Ectodermal cell (in vitro differentiated cells): ENCODE results near the gene TDRD7.

Experiments
- H3K27ac ChIP-seq: 2 replicates; pipeline ENCODE4 v1.7.0; 2013; ENCODE audit warnings: mild to moderate bottlenecking, low read depth, low read length; ENCODE audit not compliant: insufficient read depth, poor library complexity, severe bottlenecking
- H3K27me3 ChIP-seq: 2 replicates; pipeline ENCODE4 v1.7.0; 2013; ENCODE audit warnings: mild to moderate bottlenecking, low read length; ENCODE audit not compliant: insufficient read depth, control insufficient read depth, poor library complexity, severe bottlenecking
- H3K36me3 ChIP-seq: one replicate; pipeline ENCODE4 v1.7.0; 2013; ENCODE audit warnings: low read length; ENCODE audit not compliant: control insufficient read depth, insufficient read depth
- H3K4me1 ChIP-seq: one replicate; pipeline ENCODE4 v1.7.0; 2013; ENCODE audit warnings: low read length; ENCODE audit not compliant: control insufficient read depth, insufficient read depth
- H3K4me3 ChIP-seq: 2 replicates; pipeline ENCODE4 v1.7.0; 2013; ENCODE audit warnings: low read depth, low read length, control low read depth; ENCODE audit not compliant: insufficient read depth
- H3K9me3 ChIP-seq: 2 replicates; pipeline ENCODE4 v1.7.0; 2013; ENCODE audit warnings: mild to moderate bottlenecking, low read length, moderate library complexity; ENCODE audit not compliant: control insufficient read depth
- WGBS, 2 experiments: methylation state at CpG; one replicate each; pipeline ENCODE4 v1.1.7; 2013; ENCODE audit warnings: missing lambda C conversion rate in 2 of 2; 5-methylcytosine and 5-hydroxymethylcytosine counted together

Gene TDRD7

DNA sequence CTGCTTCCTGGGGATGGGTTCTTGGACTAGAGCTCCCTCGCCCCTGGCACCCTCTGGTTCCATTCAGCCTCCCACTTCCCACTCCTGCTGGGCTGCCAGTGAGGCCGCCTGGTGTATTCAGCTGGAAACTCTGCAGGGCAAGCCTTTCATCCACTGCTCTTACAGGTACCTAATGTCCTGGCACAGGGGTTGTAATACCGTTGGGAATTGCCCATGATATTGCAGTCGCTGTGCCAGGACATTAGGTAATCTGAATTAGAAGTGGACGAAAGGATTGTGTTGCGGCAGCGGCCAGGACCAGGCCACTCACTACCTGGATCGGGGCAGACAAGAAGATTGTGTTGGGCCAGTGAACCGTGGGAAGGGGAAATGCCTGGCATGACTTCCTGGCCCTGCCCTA is 102.6 kb downstream of the TDRD7 start:
- Histone ChIP-seq H3K27me3 (no peaks in the 10 kb centered on the region), H3K4me3 (no peak overlapping the region), H3K27ac (no peak overlapping the region), H3K4me1 (no peaks in the 10 kb centered on the region), H3K9me3 (no peaks in the 10 kb centered on the region), H3K36me3 (no peaks in the 10 kb centered on the region)
- 91 to 92% methylated on average over 9 of the region's 9 CpGs for WGBS, 2 experiments

DNA sequence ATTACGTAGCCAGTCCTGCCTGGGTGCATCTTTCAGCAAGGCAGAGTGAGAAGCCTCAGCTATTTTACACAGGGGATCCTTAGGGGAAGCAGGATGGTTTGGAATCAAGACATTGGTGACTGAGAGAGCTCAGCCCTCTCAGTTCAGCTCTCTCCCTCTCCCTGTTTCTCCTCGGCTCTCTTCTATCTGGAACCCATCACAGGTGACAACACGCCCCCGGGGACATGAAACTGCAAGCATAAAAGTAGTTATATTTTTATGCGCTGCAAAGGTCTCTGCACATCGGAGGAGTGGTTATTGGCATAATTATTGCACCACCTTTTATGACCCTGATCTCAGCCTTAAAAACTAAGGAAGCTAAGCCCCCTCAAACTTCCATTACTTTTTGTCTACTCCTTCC is 103.8 kb downstream of the TDRD7 start:
- no peak overlapping the region for H3K4me3 ChIP-seq
- H3K27me3 ChIP-seq, result no peaks in the 10 kb centered on the region
- H3K4me1 ChIP-seq, result no peaks in the 10 kb centered on the region
- H3K27ac ChIP-seq, result no peak overlapping the region
- WGBS, 2 experiments, result 79 to 88% methylated on average over 6 of the region's 6 CpGs
- H3K36me3 ChIP-seq, result no peaks in the 10 kb centered on the region
- H3K9me3 ChIP-seq, result no peaks in the 10 kb centered on the region

DNA sequence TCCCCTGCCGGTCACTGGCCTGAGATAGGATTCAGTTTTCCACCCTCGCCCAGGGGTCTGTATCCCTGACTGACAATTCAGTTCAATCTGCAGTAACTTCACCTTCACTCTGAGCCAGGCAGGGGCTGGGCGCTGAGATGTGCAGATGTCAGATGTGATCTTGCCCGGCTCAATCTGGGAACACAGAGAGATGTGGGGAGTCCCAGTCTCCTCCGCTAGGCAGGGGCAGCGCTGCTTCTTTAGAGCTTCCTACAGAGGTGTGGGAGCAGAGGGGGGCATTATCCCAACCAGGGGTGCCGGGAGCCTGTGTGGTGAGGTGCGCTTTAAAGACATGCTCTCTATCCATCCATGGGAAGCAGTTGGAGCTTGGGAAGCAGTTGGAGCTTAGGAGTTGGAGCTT is 104.2 kb downstream of the TDRD7 start:
- Histone ChIP-seq H3K36me3 (no peaks in the 10 kb centered on the region), H3K27me3 (no peaks in the 10 kb centered on the region), H3K4me1 (no peaks in the 10 kb centered on the region), H3K4me3 (no peak overlapping the region), H3K27ac (no peak overlapping the region), H3K9me3 (no peaks in the 10 kb centered on the region)
- WGBS, 2 experiments, result 90 to 94% methylated on average over 8 of the region's 8 CpGs

DNA sequence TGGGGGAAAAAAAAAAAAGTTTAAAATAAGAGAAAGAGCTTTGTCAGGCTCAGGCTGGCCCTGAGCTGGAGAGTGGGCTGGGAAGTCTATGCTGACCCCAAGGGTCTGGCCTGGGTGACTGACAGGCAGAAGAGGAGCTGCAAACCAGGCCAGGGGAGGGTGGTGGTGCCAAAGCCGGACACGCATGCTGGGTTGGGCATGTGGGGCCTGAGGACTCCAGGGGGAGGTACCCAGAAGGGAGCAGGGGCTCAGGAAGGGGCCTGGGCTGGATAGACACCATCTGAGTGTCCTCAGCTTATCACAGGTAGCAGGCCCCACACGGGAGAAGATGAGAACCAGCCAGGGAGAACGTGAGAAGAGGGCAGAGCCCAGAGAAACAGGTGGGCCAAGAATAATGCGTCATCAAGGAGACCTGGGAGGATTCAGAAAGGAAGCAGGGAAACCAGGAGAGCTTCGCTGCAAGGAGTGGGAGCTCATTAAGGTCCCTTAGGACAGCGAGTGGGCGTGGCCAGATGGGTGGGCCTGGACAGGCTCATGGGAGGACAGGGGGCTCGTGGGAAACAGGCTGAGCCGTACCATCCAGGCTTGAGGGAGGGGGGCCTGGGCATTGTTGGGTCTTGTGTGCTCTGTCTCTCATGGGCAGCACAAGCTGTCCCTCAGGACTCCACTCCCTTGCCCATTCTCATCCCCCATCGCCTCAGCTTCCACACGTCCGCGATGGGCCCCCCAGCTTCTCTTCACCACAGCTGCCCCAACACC is 105.6 kb downstream of the TDRD7 start:
- H3K4me3 ChIP-seq, result no peak overlapping the region
- no peak overlapping the region for H3K27ac ChIP-seq
- H3K36me3 ChIP-seq, result no peaks in the 10 kb centered on the region
- H3K27me3 ChIP-seq, result no peaks in the 10 kb centered on the region
- H3K9me3 ChIP-seq, result no peaks in the 10 kb centered on the region
- no peaks in the 10 kb centered on the region for H3K4me1 ChIP-seq
- 93 to 95% methylated on average over 14 of the region's 14 CpGs for whole genome bisulfite sequencing, 2 experiments

DNA sequence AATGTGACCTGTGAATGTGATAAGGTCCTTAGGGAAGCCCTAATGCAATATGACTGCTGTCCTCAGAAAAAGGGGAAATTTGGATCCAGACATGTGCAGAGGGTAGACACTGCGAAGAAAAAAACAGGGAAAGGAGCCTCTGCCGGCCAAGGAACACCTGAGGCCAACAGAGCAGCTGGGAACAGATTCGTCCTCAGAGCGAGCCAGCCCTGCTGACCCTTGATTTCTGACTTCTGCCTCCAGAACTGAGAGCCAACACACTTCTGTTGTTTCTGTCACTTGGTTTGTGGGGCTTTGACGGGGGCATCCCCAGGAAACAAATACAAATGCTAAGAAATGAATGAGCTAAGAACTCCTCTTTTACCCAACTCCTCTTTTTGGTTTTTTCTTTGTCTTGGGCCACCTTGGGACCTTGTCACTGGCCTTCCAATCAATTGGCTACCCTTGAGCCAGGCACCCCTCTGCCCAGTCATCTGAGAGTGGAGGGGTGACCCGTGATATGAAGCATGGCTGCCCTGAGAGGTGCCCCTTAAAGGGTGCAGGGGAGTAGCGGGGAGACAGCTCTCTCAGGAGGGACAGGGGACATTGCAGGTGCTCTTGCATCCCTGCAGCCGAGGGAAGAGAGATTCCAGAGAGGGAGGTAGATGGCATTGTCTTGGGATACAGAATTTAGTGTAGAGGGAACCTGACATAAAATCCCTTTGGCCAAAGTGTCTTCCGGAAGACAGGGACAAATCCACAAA is 106.4 kb downstream of the TDRD7 start:
- Histone ChIP-seq H3K9me3 (no peaks in the 10 kb centered on the region), H3K27ac (no peak overlapping the region), H3K4me3 (no peak overlapping the region), H3K4me1 (no peaks in the 10 kb centered on the region), H3K36me3 (no peaks in the 10 kb centered on the region), H3K27me3 (no peaks in the 10 kb centered on the region)
- WGBS, 2 experiments, result 92 to 95% methylated on average over 9 of the region's 9 CpGs

DNA sequence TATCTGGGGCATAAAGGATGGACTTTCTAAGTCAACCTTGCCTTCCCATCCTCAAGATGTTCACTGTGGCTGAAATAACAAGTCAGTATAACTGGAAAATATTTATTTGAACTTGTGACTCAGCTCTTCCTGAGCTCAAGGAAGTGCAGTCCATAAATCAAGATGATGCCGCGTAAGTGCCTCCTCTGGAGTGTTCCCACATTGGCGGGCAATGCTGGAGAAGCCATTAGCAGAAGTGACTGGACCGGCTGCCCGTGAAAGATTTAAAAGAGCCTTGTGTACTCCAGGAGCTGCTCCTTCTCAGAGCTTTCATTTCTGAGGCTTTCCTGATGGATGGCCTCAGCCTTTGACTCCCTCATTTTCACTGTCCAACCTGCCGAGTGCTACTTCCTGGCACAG is 107.0 kb downstream of the TDRD7 start:
- Histone ChIP-seq H3K9me3 (no peaks in the 10 kb centered on the region), H3K27ac (no peak overlapping the region), H3K4me1 (no peaks in the 10 kb centered on the region), H3K36me3 (no peaks in the 10 kb centered on the region), H3K27me3 (no peaks in the 10 kb centered on the region), H3K4me3 (no peak overlapping the region)
- 94 to 97% methylated on average over 6 of the region's 6 CpGs for WGBS, 2 experiments

DNA sequence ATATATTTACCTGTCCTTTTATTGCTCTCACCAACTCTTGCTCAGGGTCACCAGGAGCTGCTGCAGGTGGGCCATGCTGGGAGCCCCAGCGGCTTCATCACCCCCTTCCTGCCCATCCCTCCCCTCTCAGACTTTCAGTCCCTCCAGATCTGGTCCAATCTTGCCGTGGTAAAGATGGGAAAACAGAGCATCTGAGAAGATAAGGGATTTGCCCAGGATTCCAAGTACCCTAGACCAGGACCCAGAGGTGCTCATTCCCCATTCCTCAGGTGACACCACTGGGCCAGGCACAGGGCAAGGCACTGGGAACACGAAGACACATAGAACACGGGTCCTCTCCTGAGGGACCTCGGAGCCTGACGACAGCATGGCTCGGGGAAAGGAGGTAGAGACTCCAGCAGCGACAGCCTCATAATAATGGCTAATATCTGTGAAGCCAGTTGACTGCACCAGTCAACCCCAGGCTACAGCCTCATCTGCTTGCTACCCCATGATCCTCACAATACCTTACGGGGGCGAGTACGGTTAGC is 107.6 kb downstream of the TDRD7 start:
- no peak overlapping the region for H3K4me3 ChIP-seq
- no peak overlapping the region for H3K27ac ChIP-seq
- H3K4me1 ChIP-seq, result no peaks in the 10 kb centered on the region
- no peaks in the 10 kb centered on the region for H3K27me3 ChIP-seq
- 93% methylated on average over 11 of the region's 11 CpGs for WGBS, 2 experiments
- no peaks in the 10 kb centered on the region for H3K36me3 ChIP-seq
- H3K9me3 ChIP-seq, result no peaks in the 10 kb centered on the region

DNA sequence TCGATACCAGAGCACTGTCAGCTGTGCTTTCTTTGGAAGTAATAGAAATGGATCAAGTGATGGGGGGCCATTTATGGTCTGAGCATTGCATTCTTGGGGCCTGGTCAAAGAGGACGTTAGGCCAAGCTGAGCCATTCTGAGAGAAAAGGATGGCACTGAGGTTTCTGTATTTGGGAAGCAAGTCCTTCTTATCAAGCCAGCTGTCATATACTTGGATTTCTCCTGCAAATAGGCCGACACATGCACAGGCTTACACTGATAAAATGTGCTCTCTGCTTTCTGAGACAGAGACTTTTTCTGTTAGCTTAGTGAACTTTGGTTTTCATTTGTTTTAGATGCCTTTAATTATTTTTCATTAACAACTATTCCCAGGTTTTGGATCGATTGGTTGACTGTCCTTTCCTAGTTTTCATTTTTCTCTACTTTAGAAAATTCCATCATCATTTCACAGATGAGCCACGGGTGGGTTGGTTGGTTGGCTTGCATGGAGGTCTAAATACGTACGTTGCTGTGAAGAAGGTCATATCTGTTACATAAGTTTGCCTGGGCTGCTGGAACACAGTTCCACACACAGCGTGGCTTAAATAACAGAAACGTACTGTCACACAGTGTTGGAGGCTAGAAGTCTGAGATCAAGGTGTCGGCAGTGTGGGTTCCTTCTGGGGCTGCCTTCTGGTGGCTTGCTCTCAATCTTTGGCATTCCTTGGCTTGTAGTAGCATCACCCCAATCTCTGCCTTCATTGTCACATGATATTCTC is 109.9 kb downstream of the TDRD7 start:
- no peak overlapping the region for H3K4me3 ChIP-seq
- H3K9me3 ChIP-seq, result no peaks in the 10 kb centered on the region
- no peaks in the 10 kb centered on the region for H3K4me1 ChIP-seq
- no peaks in the 10 kb centered on the region for H3K36me3 ChIP-seq
- H3K27ac ChIP-seq, result no peak overlapping the region
- H3K27me3 ChIP-seq, result no peaks in the 10 kb centered on the region
- 93 to 95% methylated on average over 10 of the region's 10 CpGs for WGBS, 2 experiments

DNA sequence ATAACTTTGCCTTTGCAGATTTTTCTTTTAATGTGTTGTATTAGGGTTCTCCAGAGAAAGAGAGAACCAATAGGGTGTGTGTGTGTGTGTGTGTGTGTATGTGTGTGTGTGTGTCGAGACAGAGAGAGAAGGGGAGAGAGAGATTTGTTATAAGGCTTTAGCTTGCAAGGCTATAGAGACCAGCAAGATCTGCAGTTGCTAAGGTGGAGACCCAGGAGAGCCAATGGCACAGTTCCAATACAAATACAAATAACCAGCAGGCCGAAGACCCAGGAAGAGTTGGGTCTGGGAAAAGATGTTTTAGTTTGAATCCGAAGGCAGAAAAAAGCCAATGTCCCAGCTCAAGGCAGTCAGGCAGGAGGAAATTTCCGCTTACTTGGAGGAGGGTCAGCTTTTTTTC is 112.5 kb downstream of the TDRD7 start:
- Histone ChIP-seq H3K27me3 (no peaks in the 10 kb centered on the region), H3K27ac (no peak overlapping the region), H3K36me3 (no peaks in the 10 kb centered on the region), H3K4me1 (peaks cover 22% of the 10 kb centered on the region), H3K9me3 (no peaks in the 10 kb centered on the region), H3K4me3 (no peak overlapping the region)
- 70 to 80% methylated on average over 4 of the region's 4 CpGs for WGBS, 2 experiments

DNA sequence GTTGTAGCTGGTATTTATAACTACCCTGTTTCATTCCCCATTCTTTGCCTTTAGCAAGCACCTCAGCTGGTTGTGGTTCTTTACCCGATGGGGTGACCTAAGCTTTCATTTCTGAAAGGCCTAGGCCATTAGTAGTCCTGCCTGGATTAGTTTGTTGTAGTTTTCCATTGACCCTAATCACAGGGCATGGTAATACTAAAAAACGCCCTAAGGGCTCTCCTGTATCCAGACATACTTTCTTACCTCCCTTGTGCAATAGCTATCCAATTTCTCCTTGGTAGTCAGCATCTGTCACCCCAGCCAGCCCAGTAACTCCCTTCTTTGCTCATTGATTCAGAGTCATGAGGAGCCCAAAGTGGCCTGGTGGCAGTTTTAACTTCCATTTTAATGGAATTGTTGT is 113.6 kb downstream of the TDRD7 start:
- H3K4me3 ChIP-seq, result no peak overlapping the region
- no peaks in the 10 kb centered on the region for H3K36me3 ChIP-seq
- no peaks in the 10 kb centered on the region for H3K9me3 ChIP-seq
- no peaks in the 10 kb centered on the region for H3K27me3 ChIP-seq
- H3K27ac ChIP-seq, result no peak overlapping the region
- WGBS, 2 experiments, result 84 to 90% methylated on average over 2 of the region's 2 CpGs
- peaks cover 22% of the 10 kb centered on the region for H3K4me1 ChIP-seq
